ENCODE data around the gene EVPLL.
"Not testable (repeated sequence)": the region's sequence is repeated elsewhere in the genome, so short reads cannot be mapped to it uniquely, and the experiment has no call there.

The EVPLL gene

DNA sequence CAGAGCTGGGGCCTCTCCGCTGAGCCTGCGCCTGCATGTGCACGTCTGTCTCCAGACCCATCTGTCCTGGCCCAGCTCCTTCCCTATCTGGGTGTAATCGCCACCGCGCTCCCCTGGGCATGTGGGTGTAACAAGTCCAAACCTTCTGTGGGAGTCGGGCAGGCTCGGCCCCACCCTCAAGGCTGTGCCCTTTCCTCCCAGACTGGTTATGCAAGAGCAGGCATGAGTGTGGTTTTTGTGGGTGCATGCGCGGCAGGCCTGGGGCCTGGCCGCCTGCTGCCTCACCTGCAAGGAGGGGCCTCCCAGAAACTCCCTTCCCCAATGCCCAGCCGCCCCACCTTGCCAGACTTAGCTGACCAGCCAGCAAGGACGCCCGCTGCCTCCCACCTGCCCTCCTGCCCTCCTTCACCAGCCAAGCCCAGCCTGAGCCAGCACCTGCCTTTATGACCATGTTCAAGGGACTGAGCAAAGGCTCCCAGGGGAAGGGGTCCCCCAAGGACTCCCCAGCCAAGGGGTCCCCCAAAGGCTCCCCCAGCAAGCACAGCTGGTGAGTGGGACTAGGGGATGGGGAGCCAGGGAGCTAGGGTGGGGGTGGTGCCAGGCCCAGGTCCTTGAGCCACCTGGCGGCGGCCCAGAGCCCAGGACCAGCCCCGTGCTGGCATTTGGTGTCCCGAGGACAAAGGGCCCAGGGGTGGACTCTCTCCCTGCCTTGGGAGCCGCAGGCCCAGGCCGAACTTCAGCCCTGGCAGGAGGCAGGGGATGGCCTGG is at the start of gene EVPLL:
EVPLL (plus strand) TSS at position 342 of the 768 bp plus-strand sequence. CDS start 3,160 bp downstream, outside the sequence.
- DNase-seq (ENCODE audit: low spot score) = no peak

DNA sequence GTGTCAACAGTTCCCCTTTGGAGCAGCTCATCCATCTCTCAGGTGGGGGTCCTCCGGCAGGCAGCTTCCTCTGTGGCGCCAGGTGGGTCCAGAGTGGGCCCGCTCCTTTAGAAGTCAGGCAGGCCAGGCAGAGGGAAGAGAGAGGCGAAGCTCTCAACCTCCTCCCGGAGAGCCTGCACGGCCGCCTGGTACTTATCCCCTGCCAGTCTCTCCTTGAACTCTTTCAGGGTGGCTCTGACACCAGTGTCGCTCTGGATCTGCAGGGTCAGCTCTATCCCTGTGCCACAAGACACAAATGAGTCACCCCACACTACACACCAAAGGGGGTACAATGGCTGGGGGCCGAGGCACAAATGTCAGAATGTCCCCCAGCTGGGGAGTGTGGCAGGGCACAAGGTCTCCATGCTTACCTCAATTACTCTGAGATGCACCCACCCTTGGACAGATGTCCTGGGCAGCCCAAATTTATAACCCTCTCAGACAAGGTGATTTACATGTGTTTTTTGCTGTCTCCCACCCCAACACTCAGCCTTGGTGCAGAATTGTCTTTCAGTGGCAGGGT is 48.9 kb upstream of the EVPLL start:
- DNase-seq (ENCODE audit: low spot score) = no peak

DNA sequence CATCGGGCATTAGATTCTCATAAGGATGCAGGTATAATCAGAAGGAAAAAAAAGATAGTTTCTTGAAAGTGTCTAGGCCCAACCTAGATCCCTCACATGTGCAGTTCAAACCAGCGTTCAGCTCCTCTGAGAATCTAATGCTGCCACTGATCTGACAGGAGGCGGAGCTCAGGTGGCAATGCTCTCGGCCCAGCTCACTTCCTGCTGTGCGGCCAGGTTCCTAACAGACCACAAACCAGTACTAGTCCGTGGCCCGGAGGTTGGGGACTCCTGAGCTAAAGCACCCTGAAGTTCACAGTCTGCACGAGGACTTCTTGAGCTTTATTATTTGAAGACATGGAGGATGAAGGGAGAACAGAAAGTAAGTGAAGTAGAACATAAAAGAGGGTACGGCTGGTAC is 45.7 kb upstream of the EVPLL start:
- no peak for DNase-seq (ENCODE audit: low spot score)

DNA sequence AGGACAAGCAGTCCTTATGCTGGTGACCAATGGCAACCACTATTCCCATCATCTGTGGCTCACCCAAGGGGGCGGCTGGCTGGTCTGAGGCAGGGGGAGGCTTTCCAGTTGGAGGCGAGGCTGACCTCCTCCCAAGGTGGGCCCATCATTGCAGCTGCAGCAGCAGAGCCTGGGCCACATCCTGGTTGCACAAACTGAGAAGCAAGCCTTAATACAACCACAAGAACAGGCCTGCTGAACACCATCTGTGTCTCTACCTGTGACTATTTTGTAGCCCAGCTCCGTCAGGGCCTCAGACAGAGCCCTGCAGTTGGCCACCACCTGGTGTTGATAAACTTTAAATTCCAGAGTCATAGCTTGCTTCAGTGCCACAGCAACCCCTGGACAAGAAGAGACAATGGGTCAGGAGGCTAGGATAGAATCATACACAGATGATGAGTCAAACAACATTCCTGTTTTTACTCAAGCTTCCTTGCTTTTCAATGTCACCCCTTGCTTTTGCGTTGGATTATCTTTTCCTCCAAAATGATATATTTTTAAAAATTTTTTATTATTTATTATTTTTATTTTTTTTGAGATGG is 44.6 kb upstream of the EVPLL start:
- no peak for DNase-seq (ENCODE audit: low spot score)

DNA sequence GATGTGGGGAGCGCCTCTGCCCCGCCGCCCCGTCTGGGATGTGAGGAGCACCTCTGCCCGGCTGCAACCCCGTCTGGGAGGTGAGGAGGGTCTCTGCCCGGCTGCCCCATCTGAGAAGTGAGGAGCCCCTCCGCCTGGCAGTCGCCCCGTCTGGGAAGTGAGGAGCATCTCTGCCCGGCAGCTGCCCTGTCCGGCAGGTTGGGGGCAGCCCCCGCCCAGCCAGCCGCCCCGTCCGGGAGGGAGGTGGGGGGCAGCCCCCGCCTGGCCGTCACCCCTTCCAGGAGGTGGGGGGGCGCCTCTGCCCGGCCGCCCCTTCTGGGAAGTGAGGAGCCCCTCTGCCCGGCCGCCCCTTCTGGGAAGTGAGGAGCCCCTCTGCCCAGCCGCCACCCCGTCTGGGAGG is 39.4 kb upstream of the EVPLL start:
- not testable (repeated sequence) for DNase-seq (ENCODE audit: low spot score)

DNA sequence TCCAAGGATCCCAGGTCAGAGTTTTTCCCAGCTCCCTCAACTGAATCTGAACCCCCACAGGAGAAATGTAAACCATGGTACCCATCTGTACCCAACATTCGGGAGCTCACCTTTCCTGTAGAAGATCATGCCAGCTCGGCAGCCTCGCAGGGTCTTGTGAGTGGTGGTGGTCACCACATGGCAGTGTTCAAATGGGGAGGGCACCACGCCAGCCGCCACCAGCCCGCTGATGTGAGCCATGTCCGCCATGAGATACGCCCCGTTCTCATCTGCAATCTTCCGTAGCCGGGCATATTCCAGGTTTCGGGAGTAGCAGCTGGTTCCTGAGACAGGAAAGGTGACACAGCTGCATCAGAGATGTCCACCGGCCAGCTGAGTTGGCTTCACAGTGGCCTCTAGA is 37.6 kb upstream of the EVPLL start:
- DNase-seq (ENCODE audit: low spot score) = no peak

DNA sequence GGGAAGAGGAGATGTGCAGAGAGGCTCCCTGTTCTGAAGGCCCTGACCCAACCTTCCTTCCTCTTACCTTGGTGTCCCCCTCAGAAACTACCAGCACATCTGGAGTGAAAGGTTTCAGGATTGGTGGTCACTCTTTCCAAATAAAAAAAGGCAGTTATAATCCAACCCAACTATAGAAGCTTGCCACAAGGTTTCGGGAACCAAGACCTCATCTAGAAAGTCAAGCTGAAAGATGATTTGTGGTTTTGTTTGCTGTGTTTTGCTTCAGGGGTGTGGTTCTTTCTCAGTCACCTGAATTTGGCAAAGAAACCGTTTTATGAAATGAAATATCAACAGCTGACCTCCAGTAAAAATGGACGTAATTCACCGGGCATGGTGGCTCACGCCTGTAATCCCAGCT is 33.6 kb upstream of the EVPLL start:
- no peak for DNase-seq (ENCODE audit: low spot score)

DNA sequence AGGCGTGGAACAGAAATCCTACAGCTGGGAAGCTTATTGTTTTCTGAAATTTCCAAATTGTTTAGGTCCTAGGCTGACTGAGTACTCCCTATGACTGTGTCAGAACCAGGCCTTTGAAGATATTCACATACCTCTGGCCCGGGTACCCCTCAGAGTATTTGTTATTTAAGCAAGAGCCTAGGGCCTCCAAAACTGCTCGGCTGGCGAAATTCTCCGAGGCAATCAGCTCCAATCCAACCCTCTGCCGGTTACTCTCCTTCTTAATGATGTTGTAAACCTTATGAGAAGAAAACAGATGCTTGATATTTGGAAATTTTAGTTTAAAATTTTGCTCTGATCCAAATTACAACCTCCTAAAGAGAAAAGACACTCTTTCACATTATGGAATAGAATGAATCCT is 24.0 kb upstream of the EVPLL start:
- no peak for DNase-seq (ENCODE audit: low spot score)

DNA sequence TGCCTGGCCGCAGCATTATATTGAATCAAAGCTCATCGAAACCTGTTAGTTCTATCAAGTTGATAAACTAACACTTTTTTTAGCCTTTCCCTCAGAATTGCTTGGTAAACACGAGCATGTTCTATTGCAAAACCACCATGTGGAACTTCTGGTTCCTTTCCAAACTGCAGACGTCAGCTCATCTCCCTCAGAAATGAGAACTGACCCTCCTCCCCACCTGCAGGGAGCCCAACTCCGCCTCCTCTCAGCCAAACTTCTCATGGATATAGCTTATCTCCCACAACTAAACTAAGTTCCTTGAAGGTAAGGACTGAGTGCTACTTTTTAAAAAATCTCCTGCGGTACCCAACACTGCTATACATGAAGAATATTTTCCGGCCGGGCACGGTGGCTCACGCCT is 21.0 kb upstream of the EVPLL start:
- no peak for DNase-seq (ENCODE audit: low spot score)

DNA sequence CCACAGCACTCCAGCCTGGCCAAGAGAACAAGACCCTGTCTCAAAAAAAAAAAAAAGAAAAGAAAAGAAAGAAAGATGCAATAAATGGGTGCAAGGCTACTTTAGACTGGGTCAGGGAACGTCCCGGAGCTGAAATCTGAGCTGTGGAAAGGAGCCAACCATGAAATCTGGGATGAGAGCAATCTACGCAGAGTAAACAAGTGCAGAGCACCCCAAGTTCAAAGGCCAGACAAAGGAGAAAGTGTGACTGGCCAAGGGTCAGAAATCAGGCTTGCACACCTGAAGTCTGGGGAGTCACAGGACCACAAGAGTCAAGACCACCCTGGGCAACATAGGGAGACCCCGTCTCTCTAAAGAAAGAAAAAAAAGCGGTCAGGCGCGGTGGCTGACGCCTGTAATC is 17.1 kb upstream of the EVPLL start:
- DNase-seq (ENCODE audit: low spot score) = no peak

DNA sequence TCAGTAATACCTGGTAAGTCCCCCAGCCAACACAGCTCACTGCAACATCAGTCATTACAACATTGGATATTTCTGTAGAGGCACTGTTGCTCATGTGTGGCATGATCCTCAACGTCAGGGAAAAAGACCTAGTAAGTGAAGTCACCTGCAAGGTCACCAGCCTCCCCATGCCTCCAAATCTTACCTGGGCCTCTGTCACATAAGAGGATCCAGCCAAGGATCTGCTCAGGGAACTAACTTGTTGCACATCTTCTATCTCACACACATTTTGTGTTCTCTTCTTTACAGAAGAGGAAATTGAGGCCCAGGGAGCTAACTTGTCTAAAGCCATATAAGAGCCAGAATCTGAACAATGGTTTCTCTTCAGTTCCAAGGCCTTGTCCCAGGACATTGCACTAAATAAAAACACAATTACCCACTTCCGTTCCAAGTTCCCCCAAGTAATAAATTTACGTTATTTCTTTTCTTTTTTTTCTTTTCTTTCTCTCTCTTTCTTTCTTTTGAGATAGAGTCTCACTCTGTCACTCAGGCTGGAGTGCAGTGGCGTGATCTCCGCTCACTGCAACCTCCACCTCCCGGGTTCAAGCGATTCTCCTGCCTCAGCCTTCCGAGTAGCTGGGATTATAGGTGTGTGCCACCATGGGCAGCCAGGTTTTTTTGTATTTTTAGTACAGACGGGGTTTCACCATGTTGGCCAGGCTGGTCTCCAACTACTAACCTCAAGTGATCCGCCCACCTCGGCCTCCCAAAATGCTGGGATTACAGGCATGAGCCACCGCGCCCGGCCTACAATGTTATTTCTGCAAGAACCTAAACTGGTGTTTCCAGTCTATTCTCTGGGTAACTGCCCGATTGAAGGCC is 15.5 kb upstream of the EVPLL start:
- DNase-seq (ENCODE audit: low spot score) = no peak

DNA sequence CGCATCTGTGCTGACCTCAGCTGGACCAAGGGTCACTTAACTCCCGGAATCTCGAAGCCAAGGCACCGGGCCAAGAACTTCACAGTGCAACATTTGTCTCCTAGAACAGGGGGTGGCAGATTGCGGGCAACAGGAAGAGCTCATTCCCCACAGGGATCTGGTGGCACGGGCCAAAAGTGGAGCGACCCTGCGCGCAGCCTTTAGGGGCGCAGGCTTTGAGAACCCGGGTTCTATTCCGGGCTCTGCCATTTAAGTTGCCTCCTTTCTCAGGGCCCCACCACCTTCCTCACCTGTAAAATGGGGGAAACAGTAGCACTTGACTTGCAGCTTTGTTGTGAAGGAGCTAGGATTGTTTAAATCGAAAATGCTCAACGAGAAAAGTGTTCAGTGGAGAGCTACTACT is 14.9 kb upstream of the EVPLL start:
- DNase-seq (ENCODE audit: low spot score) = peak; percentile 8

DNA sequence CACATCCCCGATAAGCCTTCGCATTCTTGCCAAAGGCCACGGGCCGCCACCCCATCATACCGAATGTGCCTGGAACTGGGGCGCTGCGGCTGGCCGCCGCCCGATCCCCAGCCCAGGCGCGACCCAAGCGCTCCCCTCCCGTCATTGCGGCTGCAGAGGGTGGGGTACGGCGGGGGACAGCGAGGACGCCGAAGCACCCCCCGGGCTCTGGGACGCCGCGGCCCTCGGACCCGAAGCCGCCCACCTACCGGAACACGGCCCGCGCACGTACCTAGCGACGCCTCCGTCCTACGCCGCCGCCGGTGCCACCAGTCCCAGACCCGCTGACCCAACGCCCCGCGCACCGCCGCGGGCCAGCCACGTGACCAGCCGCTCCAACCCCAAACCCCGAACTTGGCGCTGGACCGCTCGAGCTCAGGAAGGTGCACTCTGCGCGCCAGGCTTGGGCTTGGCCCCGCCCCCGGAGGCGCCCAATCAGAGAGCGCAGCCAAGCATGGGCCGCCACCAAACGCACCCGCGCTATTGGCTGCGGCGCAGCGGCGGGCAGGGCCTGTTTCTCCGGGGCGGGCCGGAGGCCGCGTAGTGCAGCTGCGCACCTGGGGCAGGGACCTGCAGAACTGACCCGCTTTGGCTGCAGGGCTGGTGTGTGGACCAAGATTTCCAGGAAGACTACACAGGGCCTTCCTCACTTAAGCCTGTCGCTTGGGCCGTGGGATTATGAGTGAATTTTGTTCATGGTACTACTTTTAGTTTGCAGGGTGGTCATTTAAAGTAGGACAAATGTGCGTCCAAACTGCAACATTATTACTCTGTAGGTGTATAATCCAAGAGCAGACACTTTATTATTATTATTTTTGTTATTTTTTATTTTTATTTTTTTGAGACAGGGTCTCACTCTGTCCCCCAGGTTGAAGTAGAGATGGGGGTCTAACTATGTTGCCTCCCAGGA is 14.2 kb upstream of the EVPLL start, which contains the start of gene SHMT1:
SHMT1 (minus strand) TSS at position 450 of the 949 bp plus-strand sequence. CDS start 7,569 bp downstream, outside the sequence.
- DNase-seq (ENCODE audit: low spot score) = peak; percentile 76

DNA sequence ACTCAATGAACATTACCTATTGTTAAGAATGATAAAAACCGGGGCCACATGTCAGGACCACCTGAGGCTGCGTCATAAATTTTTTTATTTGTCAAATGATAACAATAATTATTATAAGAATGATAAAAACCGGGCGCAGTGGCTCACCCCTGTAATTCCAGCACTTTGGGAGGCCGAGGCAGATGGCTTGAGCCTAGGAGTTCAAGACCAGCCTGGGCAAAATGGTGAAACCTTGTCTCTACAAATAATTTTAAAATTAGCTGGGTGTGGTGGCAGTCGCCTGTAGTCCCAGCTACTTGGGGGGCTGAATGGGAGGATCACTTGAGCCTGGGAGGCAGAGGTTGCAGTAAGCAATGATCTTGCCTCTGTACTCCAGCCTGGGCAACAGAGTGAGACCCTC is 13.4 kb upstream of the EVPLL start:
- no peak for DNase-seq (ENCODE audit: low spot score)

DNA sequence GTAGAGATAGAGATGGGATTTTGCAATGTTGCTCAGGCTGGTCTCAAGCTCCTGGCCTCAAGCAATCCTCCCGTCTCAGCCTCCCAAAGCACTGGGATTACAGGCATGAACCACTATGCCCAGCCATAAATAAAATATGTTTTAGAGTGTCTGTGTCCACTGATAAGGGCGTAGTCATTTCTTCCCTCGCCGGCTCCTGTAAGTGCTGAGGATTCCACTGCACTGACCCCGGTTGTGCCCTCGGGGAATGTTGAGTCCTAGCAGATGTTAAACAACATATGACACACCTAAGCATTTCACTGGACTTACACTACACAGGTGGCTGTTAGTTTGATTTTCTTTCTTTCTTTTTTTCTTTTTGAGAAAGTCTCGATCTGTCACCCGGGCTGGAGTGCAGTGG is 8.6 kb upstream of the EVPLL start:
- no peak for DNase-seq (ENCODE audit: low spot score)

DNA sequence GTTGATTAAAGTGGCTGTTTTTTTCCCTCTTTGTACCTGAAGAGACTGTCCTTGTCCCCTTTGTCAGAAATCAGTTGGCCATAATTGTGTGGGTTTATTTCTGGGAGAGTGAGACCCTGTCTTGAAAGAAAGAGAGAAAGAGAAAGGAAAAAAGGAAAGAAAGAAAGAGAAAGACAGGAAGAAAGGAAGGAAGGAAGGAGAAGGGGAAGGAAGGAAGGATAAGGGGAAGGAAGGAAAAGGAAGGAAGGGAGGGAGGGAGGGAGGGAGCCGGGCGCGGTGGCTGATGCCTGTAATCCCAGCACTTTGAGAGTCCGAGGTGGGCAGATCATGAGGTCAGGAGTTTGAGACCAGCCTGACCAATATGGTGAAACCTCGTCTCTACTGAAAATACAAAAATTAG is 6.8 kb upstream of the EVPLL start:
- no peak for DNase-seq (ENCODE audit: low spot score)

DNA sequence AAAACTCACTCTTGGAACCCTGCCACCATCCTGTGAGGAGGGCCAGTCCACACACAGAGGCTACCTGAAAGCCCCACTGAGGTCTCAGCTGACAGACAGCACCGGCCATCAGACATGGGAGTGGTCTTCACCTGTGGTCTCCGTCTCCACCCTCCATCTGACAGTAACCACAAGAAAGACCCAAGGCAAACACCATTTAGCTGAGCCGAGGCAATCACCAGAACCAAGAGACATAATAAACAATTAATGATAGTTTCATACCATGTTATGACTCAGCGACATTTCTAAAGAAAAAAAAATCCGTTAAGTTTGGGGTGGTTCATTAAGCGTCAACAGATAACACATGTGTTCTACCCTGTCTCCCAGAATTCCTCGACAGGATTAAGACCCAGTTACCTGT is 6.1 kb upstream of the EVPLL start:
- no peak for DNase-seq (ENCODE audit: low spot score)

DNA sequence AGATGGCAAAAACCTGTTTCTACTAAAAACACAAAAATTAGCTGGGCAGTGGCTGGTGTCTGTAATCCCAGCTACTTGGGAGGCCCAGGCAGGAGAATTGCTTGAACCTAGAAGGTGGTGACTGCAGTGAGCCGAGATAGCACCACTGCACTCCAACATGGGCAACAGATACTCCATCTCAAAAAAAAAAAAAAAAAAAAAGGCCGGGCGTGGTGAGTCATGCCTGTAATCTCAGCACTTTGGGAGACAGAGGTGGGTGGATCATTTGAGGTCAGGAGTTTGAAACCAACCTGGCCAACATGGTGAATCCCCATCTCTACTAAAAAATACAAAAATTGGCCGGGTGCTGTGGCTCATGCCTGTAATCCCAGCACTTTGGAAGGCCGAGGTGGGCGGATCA is 4.4 kb upstream of the EVPLL start:
- DNase-seq (ENCODE audit: low spot score) = not testable (repeated sequence)

DNA sequence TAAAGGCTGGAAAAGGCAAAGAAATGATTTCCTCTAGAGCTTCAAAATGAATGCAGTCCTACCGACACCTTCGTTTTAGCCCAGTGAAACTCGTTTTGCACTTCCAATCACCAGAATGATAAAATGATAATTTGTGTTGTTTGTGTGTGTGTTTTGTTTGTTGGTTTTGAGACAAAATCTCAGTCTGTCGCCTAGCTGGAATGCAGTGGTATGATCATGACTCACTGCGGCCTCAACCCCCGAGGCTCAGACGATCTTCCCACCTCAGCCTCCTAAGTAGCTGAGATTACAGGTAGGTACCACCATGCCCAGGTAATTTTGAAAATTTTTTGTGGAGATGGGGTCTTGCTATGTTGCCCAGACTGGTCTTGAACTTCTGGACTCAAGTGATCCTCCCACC is 3.4 kb upstream of the EVPLL start:
- no peak for DNase-seq (ENCODE audit: low spot score)

DNA sequence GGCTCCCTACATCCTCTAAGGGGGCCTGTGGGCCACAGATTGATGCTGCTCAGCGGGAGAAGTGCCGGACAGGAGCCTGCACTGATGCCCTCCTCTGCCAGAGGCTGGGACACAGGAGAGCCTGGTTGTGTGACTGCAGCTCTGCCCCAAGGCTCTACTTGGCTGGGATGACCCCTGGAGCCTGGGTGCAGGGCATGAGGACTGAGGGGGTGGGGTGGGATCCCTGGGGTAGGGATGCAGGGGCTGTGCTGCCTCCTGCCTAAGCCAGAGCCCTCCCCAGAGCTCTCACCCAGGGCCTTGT is 577 bp downstream of the EVPLL start:
- DNase-seq (ENCODE audit: low spot score) = no peak

DNA sequence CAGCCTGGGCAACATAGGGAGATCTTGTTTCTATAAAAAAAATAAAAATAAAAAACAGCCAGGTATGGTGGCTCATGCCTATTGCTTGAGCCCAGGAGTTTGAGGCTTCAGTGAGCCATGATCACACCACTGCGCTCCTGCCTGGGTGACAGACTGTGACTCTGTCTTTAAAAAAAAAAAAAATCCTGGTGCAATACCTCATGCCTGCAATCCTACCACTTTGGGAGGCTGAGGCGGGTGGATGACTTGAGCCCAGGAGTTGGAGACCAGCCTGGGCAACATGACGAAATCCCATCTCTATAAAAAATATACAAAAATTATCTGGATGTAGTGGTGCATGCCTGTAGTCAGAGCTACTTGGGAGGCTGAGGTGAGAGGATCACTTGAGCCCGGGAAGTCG is 1.0 kb downstream of the EVPLL start:
- DNase-seq (ENCODE audit: low spot score) = not testable (repeated sequence)

All from kidney capillary endothelial cell (primary cell).